ENCODE results near the gene WDFY2.
"Not testable (repeated sequence)": the region's sequence is repeated elsewhere in the genome, so short reads cannot be mapped to it uniquely, and the experiment has no call there.

DNA sequence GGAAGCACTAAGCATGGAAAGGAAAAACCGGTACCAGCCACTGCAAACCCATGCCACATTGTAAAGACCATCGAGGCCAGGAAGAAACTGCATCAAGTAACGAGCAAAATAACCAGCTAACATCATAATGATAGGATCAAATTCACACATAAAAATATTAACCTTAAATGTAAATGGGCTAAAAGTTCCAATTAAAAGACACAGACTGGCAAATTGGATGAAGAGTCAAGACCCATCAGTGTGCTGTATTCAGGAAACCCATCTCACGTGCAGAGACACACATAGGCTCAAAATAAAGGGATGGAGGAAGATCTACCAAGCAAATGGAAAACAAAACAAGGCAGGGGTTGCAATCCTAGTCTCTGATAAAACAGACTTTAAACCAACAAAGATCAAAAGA is 15.3 kb upstream of the WDFY2 start:
- TF ChIP-seq, protein P1, sequence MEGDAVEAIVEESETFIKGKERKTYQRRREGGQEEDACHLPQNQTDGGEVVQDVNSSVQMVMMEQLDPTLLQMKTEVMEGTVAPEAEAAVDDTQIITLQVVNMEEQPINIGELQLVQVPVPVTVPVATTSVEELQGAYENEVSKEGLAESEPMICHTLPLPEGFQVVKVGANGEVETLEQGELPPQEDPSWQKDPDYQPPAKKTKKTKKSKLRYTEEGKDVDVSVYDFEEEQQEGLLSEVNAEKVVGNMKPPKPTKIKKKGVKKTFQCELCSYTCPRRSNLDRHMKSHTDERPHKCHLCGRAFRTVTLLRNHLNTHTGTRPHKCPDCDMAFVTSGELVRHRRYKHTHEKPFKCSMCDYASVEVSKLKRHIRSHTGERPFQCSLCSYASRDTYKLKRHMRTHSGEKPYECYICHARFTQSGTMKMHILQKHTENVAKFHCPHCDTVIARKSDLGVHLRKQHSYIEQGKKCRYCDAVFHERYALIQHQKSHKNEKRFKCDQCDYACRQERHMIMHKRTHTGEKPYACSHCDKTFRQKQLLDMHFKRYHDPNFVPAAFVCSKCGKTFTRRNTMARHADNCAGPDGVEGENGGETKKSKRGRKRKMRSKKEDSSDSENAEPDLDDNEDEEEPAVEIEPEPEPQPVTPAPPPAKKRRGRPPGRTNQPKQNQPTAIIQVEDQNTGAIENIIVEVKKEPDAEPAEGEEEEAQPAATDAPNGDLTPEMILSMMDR (IDR thresholded peaks at IDR 0.05) = not testable (repeated sequence)
- TF ChIP-seq POLR2A (IDR thresholded peaks at IDR 0.05) = not testable (repeated sequence)

All from body of pancreas (tissue), 4 donors.